GM19452 (cell line): Measurements from ENCODE around the gene DIP2A.
"Not testable (repeated sequence)": the region's sequence is repeated elsewhere in the genome, so short reads cannot be mapped to it uniquely, and the experiment has no call there.

Source experiments
- ATAC-seq: cut with Tn5 transposase; IDR thresholded peaks from one replicate; pipeline ENCODE4 v1.9.1; 2021; ENCODE audit not compliant: unreplicated experiment

Gene DIP2A

DNA sequence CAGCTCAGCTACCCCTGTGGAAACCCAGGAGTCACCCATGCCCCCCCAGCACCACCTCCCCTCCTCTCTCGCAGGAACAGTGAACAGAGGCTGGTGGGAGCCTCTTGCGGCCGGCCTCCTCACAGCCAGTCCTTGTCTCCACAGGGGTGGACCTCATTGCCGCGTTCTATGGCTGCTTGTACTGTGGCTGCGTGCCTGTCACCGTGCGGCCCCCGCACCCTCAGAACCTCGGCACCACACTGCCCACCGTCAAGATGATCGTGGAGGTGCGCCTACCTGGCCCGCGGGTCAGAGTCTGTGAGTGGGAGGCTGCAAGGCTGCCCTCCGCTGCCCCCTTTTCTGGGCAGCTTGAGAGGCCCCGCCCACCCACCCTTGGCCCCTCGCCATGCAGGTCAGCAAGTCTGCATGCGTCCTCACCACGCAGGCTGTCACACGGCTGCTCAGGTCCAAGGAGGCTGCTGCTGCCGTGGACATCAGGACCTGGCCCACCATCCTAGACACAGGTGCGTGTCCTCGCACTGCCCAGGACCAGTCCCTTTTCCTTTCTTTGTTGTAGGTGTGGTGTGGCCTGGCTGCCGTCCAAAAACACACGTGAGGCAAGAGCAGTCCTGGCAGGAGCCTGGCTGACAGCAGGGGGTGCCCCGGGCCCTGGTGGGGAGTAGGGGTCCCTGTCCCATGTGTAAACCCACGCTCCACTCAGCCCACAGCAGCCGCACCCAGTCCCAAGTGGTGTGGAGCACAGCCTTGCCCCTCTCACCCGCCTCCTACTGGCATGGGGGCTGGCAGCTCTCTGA is 95.9 kb downstream of the DIP2A start:
- no peak for ATAC-seq

DNA sequence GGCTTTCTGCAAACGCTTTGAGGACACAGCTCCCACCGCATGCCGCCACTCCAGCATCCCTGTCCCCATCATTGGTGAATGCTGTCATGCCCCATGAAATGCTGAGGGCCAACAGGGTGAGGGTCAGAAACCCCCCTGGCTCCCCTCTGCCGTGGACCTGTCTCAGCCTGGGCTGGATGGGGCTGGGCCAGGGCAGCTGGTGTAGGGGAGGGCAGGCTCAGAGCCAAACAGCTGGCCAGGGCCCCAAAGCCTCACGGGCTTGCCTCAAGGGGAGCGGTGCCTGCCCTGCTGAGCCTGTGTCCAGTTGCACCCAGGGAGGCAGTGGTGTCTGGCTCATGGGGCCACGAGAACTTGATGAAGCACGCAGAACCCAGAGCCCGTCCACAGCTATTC is 96.5 kb downstream of the DIP2A start:
- ATAC-seq = no peak

- ATAC-seq = no peak
Measured at GRCh38 chr21:46555678-46556077, 97.0 kb downstream of the DIP2A start.

DNA sequence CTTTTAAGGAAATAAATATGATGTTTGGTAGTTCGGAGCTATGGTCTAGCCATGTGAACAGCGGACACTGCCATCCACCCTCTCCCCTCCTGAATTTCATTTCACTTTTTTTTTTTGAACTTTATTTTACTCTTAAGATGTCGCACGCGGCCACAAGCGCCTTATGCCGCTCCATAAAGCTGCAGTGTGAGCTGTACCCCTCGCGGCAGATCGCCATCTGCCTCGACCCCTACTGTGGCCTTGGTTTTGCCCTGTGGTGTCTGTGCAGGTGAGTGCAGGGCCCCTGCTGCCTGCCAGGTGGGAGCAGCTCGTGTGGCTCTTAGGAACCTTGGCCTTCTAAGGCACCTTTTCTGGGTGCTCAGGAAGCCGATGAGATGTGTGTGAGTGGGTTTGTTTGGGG is 98.1 kb downstream of the DIP2A start:
- no peak for ATAC-seq

DNA sequence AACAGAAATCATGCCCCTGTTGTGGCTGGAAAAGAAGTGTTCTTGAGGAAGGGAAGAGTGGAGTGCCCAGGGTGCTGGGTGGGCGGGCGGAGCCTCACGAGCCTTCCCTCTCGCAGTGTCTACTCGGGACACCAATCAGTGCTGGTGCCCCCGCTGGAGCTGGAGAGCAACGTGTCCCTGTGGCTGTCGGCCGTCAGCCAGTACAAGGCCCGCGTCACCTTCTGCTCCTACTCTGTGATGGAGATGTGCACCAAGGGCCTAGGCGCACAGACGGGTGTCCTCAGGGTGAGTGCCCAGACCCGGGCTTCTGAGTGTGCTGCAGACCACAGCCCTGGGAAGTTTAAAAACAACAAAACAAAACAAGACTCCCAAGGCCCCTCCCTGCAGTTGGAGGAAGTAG is 98.8 kb downstream of the DIP2A start:
- ATAC-seq = no peak

- no peak for ATAC-seq
Measured at GRCh38 chr21:46557919-46558392, 99.3 kb downstream of the DIP2A start.

DNA sequence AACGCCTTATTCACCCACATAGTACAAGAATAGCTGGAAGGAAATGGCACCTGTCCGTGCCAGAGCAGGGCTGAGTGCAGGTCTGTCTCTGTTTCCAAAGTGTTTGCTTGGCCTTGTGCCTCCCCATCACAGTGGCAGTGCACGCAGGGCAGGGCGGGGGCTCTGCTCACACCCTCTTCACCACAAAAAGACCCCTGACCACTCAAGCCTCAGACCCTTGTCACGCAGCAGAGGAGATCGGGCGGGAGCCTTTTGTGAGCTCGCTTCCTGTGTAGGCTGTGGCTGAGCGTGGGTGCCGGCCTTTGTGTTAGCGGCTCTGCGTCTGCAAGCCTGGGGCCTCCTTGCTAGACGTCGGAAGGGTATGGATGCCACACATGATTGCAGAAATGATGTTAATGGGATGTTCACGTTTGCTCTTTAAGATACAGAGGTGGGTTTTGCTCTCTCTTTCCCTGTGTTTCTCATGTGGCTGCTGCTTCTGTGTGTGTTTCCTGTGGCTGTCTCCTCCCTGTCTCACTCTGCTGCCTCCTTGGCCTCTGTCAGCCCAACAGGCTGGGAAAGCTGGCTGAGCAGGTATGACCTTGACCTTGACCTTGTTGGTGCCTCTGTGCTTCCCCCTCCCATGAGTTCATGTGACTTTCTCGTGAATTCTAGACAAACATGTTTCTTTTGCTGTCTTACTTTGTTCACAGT is 100.7 kb downstream of the DIP2A start:
- no peak for ATAC-seq

GRCh38 chr21:46560568-46561444 is 102.1 kb downstream of the DIP2A start:
- no peak for ATAC-seq

DNA sequence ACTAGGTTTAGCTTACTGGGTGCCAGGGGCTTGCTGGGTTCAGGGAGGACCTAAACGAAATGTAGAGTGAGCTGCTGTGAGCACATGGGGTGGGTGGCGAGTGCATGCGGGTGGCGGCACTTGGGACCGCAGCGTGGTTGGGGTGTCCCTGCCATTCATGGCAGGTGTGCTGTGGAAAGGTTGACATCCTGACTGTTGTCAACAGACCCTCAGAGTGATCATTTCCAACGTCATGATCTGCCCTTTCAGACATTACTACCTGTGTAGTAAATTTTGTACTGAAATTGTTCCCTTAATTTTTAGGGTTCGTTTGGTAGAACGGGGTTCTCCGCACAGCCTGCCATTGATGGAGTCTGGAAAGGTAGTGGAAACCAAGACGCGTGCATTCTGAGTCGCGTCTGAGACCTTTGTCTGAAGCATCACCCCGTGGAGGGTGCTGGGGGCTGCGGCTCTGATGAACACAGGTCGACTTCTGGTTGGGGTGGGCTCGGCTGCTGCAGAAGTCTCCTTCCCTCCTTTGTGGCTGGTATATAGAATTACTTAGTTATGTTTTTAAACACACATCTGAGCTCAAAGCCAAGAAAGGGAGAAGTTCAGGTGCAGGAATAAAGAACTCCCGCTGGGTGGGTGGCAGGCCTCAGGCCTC is 102.9 kb downstream of the DIP2A start:
- ATAC-seq = no peak

DNA sequence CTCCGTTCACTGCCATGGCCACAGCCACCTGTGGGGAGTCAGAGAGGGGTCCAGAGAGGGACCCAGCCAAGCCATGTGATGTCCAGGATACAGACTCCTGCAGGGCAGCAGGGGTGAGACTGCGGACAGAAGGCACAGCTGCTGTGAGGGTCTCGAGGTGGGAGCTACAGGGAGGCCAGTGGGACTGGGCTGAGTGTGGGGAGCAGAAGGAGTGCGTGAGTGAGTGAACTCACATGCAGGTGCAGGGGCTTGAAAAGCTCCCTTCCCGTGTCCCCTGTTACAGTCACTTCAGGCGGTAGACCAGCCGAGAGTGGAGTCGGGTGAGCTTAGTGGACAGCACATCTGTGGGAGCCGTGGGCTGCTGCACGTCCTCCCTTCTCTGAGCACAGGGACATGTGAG is 103.8 kb downstream of the DIP2A start:
- ATAC-seq = no peak

GRCh38 chr21:46562964-46563607 is 104.4 kb downstream of the DIP2A start:
- ATAC-seq = no peak

DNA sequence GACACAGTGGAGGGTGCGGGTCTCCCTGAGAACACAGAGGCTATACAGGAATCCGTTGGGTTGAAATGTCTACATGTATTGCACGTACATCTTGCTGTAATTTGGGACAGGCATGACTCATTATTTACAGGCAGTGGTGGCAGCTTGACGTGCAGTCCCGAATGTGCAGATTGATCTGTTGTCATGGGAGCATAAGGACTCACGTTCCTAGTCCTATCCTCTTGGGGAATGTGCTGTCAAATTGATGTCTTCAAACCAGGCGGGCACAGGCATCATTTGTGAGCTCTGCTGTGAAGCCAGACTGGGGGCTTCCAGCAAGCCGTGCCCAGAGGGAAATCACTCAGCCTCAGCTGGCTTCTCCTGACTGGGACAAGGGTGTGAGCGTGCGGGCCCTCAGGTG is 105.7 kb downstream of the DIP2A start:
- ATAC-seq = no peak

- no peak for ATAC-seq
Measured at GRCh38 chr21:46567348-46567747, 108.7 kb downstream of the DIP2A start.

GRCh38 chr21:46568562-46568961 is 109.9 kb downstream of the DIP2A start:
- ATAC-seq = no peak

GRCh38 chr21:46569081-46569480 is 110.4 kb downstream of the DIP2A start:
- ATAC-seq = no peak

DNA sequence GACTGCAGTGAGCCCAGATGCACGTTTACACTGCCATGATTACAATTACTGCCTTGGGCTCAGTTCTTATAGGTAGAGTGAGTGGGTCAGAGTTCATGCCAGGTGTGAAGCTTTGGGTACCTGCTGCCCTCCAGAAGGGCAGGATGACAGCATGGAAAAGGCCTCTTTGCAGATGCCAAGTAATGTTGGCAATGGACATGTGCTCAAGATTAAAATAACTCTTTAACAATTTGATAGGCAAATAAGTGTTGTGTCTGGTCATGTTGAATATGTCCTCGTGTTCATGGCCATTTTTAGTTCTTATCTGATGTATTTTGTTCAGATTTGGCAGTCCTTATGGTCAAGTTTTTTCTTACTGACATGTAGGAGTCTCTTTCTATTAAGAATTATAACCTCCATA is 111.4 kb downstream of the DIP2A start:
- ATAC-seq = no peak

GRCh38 chr21:46570631-46571030 is 111.9 kb downstream of the DIP2A start:
- no peak for ATAC-seq

DNA sequence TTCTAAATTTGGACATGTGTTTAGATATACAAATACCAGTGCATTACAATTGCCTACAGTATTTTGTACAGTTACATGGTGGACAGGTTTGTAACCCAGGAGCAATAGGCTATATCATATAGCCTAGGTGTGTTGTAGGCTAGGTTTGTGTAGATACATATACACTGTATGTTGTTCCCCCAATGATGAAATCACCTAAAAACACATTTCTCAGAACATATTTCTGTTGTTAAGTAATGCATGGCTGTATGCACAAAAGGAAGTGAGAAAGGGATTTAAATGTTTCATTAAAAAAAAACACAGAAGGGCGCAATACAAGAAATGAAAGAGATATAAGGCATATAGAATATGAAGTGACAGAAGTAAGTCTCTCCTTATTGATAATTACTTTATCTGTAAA is 114.2 kb downstream of the DIP2A start:
- ATAC-seq = no peak

GRCh38 chr21:46577786-46578185 is 119.1 kb downstream of the DIP2A start:
- not testable (repeated sequence) for ATAC-seq

DNA sequence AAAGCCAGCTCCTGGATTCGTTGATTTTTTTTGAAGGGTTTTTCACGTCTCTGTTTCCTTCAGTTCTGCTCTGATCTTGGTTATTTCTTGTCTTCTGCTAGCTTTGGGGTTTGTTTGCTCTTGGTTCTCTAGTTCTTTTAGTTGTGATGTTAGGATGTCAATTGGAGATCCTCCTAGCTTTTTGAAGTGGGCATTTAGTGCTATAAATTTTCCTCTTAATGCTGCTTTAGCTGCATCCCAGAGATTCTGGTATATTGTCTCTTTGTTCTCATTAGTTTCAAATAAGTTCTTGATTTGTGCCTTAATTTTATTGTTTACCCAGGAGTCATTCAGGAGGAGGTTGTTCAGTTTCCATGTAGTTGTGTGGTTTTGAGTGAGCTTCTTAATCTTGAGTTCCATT is 120.7 kb downstream of the DIP2A start:
- ATAC-seq = not testable (repeated sequence)
